Activated gamma-delta T cell treated with Interleukin-2 at 50 U/mL for 16 hours (primary cell): ENCODE results near the gene RNF214.
"Not testable (repeated sequence)": the region's sequence is repeated elsewhere in the genome, so short reads cannot be mapped to it uniquely, and the experiment has no call there.

Experiments used
- DNase-seq: peaks from one replicate; pipeline ENCODE4 v3.0.0-alpha.2; 2020

The RNF214 gene

DNA sequence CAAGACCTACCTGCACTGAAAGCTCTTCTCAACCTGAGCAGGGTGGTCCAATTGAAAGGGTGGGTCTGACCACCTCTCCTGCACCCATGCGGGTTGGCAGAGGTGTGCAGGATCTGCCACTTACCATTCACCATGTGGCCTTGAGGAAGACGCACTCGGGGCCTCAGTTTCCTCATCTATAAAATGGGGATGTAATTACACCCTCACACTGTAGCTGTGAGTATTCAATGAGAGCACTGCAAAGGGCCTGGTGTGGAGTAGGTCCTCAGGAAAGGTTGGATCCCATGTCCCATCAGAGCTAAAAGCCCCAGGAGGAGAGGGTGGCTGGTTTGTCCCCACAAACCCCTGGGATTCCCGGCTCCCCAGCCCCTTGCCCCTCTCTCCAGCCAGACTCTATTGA is 33.9 kb upstream of the RNF214 start:
- no peak for DNase-seq

DNA sequence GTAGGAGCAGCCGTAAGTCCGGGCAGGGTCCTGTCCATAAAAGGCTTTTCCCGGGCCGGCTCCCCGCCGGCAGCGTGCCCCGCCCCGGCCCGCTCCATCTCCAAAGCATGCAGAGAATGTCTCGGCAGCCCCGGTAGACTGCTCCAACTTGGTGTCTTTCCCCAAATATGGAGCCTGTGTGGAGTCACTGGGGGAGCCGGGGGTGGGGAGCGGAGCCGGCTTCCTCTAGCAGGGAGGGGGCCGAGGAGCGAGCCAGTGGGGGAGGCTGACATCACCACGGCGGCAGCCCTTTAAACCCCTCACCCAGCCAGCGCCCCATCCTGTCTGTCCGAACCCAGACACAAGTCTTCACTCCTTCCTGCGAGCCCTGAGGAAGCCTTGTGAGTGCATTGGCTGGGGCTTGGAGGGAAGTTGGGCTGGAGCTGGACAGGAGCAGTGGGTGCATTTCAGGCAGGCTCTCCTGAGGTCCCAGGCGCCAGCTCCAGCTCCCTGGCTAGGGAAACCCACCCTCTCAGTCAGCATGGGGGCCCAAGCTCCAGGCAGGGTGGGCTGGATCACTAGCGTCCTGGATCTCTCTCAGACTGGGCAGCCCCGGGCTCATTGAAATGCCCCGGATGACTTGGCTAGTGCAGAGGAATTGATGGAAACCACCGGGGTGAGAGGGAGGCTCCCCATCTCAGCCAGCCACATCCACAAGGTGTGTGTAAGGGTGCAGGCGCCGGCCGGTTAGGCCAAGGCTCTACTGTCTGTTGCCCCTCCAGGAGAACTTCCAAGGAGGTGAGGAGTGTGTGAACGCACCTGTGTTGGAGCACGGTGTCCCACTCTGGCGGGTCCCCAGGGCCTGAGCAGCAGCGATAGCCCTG is 33.2 kb upstream of the RNF214 start, which contains the start of gene TAGLN:
TAGLN (plus strand) TSS at position 318 of the 863 bp plus-strand sequence. CDS start 3,644 bp downstream, outside the sequence.
- no peak for DNase-seq

DNA sequence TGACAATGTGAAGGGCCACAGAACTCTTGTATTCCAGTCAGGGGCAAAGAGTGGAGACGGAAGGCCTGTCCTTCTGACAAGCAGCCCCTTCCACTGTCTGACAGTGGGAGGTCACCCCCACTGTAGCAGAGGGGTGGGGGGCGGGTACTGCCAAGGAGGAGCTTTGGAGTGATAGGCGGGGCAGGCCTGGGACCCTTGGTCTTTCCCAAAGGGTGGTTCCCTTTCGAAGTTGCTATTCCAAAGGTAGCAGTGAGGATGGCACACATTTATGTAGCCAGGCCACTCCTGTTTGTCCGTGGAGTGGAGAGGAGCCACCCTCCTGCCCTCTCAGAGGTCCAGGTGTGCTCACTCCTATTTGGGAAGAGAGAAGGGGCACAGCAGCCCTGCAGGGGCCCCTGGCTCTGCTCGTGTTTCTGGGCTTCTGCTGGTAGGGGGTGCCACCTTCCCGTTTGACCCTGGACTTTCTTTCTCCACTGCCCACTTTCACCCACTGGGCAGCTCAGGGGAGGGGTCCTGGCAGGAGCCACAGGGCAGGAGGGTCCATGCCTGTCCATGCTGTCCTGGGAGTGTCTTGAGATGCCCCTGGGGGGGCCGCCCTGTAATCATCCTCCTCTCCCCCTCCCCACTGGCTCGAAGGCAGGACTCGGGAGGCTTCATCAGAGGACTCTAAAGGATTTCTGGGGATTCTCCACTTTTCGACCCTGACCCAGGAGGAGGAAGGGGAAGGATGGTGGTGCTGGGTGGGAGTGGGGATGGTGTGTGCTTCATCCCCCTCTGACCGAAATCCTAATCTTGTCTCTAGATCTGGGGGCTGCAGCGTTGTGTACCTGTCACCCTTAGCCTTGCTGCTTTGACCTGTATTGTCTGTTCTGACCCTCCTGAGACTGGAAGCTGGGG is 32.3 kb upstream of the RNF214 start:
- DNase-seq, result no peak

DNA sequence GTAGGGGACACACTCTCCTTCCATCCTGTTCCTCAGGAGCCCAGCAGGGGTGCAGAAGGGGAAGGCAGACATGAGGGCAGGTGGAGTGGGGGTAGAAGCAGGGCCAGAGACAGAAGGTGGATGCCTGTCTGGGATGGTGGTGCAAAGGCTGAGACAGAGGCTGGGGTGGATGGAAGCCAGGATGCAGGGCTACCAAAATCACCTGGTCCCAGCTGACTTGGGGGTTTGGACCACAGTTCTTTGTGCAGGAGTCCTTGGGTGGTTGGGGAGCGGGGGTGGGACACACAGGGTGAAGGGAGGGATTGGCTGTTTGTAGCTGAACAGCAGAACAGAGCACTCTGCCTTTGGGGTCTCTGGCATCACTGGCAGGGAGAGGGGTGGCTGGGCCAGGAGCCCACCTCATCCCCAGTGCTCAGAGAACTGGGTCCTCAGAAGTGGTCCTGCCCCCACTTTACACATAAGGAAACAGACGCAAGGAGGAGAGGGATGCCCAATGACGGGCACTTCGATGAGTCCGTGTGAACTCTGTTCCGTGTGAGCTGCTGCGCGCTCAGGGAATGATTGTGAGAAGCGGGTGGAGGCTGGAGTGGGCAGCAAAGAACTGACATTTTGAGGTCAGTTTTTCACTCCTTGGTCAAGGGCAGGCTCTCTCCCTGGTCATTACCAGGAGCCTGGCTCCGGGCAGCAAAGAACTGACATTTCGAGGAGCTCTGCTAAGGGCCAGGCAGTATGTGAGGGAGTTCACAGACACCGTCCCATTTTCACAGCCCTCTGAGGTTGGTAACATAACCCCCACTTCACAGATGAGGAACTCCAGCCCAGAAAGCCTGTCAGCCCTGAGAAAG is 31.4 kb upstream of the RNF214 start:
- no peak for DNase-seq

DNA sequence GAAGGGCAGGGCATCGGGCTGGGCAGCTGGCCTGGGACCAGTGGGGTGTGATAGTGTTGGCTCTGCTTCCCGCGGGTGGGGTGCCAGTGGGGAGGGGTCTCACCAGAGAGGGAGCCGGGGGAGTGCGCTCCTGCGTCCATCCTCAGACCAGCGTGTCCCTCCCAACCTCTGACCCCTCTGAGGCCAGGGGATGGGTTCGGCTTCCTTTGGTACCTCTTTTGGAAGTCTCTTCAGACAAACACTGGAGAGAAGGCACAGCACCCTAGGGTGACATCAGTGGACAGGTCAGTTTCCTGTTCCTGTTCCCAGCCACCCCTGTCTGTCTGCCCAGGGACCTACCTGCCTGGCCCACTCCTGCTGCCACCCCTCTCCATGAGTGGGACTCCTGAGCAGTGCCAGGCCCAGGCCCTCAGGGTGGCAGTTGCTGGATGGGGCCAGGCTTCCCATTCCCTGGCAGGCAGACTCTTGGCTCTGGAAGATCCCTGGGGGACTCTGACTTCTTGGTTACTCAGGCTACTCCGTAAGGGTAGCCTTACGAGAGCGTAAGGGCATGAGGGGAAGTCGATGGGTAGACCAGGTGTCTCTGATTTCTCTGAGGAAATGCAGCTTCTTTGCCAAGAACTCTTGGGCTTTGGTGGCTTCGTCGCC is 30.7 kb upstream of the RNF214 start:
- no peak for DNase-seq

DNA sequence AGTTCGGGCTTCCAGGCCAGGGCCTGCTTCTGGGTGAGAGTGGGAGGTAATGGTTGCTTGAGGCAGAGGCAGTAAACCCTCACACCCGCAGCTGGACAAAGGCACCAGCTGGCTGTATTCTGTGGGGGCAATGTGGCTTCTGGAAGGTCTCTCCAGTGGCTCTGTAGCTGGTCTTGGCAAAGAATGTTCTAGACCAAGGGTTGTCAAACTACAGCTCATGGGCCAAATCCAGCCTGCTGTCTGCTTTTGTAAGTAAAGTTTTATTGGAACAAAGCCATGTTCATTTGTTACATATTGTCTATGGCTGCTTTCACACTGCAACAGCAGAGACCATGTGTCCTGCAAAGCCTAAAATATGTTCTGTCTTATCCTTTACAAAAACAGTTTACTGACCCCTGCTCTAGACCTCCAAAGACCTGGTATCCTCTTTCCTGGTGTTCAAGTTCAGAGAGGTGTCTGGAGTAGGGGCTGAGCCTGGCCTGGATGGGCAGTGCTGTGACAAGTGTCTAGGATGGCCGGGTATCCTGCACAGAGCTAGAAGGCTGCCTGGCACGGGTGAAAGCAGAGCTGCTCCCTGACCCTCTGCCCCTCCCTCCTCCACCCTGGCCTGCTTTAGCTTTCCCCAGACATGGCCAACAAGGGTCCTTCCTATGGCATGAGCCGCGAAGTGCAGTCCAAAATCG is 29.9 kb upstream of the RNF214 start:
- DNase-seq, result no peak

DNA sequence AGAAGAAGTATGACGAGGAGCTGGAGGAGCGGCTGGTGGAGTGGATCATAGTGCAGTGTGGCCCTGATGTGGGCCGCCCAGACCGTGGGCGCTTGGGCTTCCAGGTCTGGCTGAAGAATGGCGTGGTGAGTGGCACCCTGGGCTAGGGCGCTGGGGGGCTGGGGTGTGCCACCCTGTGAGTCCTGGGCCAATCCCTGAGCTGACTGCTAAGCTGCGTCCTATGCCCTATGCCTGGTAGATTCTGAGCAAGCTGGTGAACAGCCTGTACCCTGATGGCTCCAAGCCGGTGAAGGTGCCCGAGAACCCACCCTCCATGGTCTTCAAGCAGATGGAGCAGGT is 29.4 kb upstream of the RNF214 start:
- DNase-seq, result no peak

DNA sequence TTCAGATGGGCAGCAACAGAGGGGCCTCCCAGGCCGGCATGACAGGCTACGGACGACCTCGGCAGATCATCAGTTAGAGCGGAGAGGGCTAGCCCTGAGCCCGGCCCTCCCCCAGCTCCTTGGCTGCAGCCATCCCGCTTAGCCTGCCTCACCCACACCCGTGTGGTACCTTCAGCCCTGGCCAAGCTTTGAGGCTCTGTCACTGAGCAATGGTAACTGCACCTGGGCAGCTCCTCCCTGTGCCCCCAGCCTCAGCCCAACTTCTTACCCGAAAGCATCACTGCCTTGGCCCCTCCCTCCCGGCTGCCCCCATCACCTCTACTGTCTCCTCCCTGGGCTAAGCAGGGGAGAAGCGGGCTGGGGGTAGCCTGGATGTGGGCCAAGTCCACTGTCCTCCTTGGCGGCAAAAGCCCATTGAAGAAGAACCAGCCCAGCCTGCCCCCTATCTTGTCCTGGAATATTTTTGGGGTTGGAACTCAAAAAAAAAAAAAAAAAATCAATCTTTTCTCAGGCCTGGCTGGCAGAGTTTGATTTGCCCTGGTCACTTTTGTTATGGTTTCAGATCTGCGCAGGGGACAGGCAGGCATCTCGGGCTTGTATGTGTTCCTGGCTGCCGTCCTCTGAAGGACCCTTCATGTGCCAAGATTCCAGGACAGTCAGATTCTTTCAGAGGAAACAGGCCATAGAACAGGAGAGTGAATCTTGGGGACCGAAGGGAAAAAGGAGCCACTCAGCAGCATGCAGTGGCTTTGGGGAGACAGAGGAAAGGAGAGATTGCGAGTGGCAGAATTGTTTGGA is 28.0 kb upstream of the RNF214 start:
- DNase-seq, result no peak

DNA sequence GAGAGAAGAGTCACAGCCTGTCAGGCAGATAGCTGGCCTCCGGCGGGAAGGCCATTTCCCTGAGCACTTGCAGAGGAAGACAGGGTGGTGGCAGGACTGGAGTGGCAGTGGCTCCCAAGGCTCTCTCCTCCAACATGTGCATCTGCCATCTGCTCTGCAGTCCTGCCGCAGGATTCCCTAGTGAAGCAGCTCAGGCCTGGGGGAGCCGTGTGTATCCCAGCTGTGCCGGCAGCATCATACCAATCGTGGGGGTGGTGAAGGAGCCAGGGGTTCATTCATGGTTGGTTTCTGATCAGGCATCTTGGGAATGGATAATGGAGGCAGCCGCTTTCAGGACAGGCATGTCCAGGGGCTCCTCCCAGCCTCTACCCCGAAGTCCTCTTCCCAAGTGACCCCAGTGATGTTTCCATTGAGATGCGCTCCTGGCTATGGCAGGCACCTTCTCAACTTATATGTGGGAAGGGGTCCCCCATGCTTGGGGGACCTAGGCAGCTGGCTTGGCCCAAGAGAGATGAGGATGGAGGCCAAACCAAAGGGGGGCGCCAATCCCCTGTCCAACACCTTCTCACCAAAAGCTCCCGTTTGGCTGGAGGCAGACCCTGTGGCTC is 27.2 kb upstream of the RNF214 start:
- DNase-seq, result no peak

DNA sequence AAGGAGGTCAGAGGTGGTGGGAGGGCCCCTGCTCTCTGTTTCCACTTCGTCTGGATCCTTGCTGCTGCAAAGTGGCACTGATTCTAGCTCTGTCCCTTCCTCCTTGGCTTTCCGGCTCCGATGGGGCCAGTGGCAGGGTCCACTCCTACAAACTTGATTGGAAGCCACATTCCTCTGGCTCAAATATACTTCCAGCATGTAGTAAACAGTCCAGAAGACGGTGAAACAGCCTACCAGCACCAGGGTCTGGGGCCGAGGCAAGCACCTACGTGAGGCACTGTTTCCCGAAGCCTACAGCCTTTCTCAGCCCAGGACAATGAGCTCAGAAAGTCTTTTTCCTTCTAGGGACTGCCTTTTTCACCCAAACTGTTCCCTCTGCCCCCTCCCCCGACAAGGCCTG is 26.4 kb upstream of the RNF214 start:
- DNase-seq, result not testable (repeated sequence)

DNA sequence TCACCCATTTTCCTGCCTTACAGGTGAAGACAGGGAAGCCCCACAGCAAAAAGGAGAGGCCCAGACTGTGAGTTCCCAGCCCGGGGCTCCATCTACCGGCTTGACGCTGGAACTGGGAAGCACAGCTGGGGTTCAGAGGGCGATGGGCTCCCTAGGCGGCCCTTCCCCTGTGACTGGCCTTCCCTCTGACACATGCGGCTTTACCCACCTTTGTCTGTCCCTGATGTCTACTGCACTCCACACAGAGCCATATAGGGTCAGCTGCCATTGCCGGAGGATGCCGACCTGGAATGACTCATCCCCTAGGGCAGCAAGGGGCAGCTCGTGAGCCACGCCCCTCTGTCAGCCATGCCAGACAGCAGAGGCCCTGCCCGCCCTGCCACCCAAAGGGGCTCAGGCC is 25.6 kb upstream of the RNF214 start:
- DNase-seq, result not testable (repeated sequence)

DNA sequence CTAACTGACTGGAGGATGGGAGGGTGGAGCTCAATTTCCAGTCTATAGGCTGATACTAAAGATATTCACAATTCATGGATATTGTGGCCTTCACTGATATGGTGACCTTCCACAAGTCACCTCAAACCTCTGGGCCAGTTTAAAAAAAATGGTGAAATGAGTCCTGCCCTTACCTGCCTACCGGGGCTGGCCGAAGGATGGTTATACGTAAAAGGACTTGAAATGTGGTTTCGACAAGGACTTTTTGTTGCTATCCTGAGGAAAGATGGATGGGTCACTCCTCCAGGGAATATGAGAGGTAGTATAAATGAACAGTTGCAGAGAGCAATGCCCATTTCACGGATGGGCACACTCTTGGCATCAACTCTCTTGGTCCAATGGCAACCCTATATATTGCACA is 25.0 kb upstream of the RNF214 start:
- DNase-seq, result not testable (repeated sequence)

DNA sequence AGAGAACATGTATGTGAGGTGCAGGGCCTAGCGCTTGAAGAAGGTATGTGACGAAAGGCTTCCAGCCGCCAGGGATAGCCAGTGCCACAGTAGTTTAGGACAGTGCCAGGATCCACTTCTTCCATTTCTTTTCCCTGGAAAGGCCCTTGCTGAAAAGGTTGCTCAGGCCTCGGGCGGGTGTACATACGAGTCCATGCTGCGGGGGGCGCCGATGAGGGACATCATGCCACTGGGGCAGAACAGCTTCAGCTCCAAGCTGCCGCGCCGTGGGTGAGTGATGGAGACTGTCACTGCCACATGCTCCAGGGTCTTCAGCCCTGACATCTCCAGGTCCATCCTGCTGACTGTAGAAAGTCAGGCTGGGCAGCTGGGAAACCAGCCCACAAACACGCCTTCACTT is 23.8 kb upstream of the RNF214 start:
- DNase-seq, result not testable (repeated sequence)

DNA sequence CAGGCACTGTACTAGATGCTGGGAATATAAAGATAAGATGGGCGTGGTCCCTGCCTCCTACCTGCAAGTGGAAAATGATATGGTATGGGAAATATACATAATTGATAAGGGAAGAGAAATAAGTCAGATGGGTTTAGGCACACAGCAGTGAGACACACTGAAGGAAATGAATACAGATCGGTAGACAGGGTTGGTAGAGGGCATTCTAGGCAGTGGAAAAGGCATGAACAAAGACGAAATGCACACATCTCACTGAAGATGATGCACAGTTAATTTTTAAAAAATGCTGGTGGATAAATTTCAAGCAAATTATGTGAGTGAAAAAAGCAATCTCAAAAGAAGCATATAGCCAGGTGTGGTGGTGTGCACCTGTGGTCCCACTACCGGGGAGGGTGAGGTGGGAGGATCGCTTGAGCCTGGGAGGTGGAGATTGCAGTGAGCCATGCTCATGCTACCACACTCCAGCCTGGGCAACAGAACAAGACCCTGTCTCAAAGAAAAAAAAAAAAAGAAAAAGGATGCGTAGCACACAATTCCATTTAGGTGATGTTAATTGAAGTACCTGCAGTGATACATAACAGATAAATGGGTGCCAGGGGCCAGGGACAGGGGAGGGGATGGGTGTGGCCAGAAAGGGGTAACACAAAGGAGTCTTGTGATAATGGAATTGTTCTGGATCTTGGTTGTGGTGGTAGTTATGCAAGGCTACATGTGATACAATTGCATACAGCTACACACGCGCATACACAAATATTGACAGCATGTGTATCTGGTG is 22.9 kb upstream of the RNF214 start:
- not testable (repeated sequence) for DNase-seq

DNA sequence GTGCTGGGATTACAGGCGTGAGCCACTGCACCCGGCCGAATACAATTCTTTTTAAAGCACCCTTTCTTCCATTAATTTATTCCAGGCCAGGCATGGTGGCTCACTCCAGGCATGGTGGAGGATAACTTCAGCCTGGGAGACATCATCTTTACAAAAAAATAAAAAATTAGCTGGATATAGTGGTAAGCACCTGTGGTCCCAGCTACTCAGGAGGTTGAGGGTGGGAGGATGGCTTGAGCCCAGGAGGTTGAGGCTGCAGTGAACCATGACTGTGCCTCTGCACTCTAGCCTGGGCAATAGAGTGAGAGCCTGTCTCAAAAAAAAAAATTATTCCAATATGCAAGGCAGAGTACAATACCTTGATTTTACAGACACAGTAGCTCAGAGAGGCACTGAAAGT is 21.9 kb upstream of the RNF214 start:
- no peak for DNase-seq

DNA sequence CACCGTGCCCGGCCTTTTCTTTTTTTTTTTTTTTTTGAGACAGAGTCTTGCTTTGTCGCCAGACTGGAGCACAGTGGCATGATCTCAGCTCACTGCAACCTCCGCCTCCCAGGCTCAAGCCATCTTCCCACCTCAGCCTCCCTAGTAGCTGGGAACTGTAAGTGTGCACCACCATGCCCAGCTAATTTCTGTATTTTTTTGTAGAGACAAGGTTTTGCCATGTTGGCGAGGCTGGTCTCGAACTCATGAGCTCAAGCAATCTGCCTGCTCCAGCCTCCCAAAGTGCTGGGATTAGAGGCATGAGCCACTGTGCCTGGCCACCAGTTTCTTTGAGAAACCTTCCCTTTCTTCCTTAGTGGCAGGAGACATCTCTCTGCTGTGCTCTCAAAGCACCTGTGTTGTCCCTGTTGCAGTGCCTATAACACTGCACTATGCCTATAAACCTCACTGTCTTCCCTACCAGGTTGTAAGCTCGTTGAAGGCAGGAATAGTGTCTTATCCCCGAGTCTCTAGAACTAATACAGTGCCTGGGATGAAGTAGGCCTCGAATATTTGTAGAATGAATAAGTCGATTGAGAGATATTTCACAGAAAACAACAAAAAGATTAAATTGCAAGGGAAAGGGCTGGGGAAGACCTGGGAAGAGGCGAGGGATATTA is 19.6 kb upstream of the RNF214 start:
- DNase-seq, result no peak

DNA sequence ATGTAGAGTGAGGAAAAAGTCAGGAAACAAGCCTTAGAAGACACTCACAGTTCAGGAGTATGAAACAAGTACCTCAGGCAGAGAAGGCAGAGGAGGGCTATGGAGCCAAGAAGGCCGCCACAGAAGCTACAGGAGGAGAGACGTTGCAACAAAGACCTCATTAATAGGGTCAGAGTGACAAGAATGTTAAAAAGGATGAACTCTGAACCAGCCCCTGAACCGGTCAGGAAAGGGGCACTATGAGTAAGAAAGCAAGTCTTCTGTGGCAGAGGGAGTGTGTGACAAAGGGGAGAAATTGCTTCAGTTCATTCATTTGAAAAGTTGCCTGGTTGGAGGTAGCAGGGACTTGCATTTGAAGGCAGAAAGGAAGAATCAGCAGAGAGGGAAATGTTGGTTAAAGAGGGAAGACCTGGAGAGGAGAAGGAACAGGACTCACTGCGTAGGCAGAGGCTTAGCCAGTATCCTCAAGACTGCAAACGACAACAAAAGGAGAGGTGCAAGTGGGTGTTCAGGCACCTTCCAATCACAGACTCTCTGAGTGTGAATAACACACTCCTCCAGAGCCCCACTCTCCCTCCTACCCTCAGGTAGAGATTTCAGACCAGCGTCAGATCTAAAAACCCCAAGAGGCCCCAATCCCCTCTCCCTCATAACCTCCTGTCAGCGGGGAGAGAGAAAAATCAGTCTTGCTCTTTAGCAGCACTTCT is 17.9 kb upstream of the RNF214 start:
- no peak for DNase-seq
